Calu3 (cell line): ENCODE data around the gene MYH14. TPM values are rescaled to one million over a fixed set of nuclear protein-coding genes. Genes with fewer than 3 reads are reported as not detected.

ENCODE experiments used
- BruUV-seq: library from RNA; stranded (reverse); fragments of 400-500 nt; replicated peaks from 2 replicates; lab custom pipeline; 2021; lab: Mats Ljungman, UMichigan
- CTCF ChIA-PET: fragments of 300-600 bp; sonication (Branson Sonifier 250); formaldehyde crosslinking; loops from one replicate; lab custom pipeline; 2022; ENCODE audit warnings: antibody characterized with exemption; lab: Charles Lee
- DNase-seq: peaks from one replicate; pipeline ENCODE4 v3.0.0; 2022
- H3K27ac Mint-ChIP-seq: one replicate; pipeline ENCODE4 v1.8.0; 2022; ENCODE audit warnings: mixed read lengths; ENCODE audit not compliant: unreplicated experiment
- H3K27me3 Mint-ChIP-seq: one replicate; pipeline ENCODE4 v1.8.0; 2022; ENCODE audit warnings: mixed read lengths; ENCODE audit not compliant: unreplicated experiment
- H3K36me3 Mint-ChIP-seq: one replicate; pipeline ENCODE4 v1.8.0; 2022; ENCODE audit warnings: mild to moderate bottlenecking, moderate library complexity, mixed read lengths; ENCODE audit not compliant: insufficient read depth, unreplicated experiment
- H3K4me1 Mint-ChIP-seq: one replicate; pipeline ENCODE4 v1.8.0; 2022; ENCODE audit warnings: mild to moderate bottlenecking, low read depth, mixed read lengths; ENCODE audit not compliant: unreplicated experiment
- H3K4me3 Mint-ChIP-seq: one replicate; pipeline ENCODE4 v1.8.0; 2022; ENCODE audit warnings: mild to moderate bottlenecking, low read depth, moderate library complexity, mixed read lengths; ENCODE audit not compliant: unreplicated experiment
- H3K9me3 Mint-ChIP-seq: one replicate; pipeline ENCODE4 v1.8.0; 2022; ENCODE audit warnings: low read depth, mixed read lengths; ENCODE audit not compliant: unreplicated experiment
- intact Hi-C: fragments of 100-400 bp; cut with micrococcal nuclease; formaldehyde crosslinking; loops from one replicate; pipeline ENCODE4 v1.10.0; 2022; ENCODE audit not compliant: unreplicated experiment
- total RNA-seq: library from RNA; stranded (reverse); gene quantifications from 2 replicates; pipeline ENCODE4 v1.2.3, GENCODE V29; 2022
- TF ChIP-seq, protein P1 (sequence below): fragments of 200-600 bp; IDR thresholded peaks from one replicate; pipeline ENCODE4 v1.8.0; 2022; ENCODE audit warnings: antibody characterized with exemption; ENCODE audit not compliant: unreplicated experiment

Gene MYH14
- total RNA-seq, 1 experiment from 2014 or later, result 255 TPM

DNA sequence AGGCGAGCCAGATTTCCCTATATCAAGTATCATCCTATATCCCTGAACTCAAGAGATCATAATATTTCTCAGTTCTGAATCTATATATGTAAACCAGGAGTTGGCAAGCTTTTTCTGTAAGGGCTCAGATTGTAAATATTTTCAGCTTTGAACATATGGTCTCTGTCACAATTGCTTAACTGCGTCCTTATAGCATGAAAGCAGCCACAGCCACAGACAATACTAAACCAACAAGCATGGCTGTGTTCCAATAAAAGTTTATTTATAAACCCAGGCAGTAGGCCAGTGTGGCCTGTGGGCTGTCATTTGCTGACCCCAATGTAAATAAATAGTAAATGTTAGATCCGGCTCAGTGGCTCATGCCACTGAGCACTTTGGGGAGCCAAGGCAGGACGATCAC lies 12.2 kb upstream of the MYH14 start:
- H3K27ac Mint-ChIP-seq, result peak overlapping the region; percentile 98
- TSS peak; percentile 85 for BruUV-seq
- TF ChIP-seq, protein P1, sequence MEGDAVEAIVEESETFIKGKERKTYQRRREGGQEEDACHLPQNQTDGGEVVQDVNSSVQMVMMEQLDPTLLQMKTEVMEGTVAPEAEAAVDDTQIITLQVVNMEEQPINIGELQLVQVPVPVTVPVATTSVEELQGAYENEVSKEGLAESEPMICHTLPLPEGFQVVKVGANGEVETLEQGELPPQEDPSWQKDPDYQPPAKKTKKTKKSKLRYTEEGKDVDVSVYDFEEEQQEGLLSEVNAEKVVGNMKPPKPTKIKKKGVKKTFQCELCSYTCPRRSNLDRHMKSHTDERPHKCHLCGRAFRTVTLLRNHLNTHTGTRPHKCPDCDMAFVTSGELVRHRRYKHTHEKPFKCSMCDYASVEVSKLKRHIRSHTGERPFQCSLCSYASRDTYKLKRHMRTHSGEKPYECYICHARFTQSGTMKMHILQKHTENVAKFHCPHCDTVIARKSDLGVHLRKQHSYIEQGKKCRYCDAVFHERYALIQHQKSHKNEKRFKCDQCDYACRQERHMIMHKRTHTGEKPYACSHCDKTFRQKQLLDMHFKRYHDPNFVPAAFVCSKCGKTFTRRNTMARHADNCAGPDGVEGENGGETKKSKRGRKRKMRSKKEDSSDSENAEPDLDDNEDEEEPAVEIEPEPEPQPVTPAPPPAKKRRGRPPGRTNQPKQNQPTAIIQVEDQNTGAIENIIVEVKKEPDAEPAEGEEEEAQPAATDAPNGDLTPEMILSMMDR, result no peak
- peaks cover 43% of the 10 kb centered on the region for H3K4me1 Mint-ChIP-seq
- DNase-seq, result peak; percentile 52
- H3K9me3 Mint-ChIP-seq, result no peaks in the 10 kb centered on the region
- intact Hi-C loops, result no loop called here
- peaks cover 15% of the 10 kb centered on the region for H3K36me3 Mint-ChIP-seq
- peaks cover 54% of the 10 kb centered on the region for H3K27me3 Mint-ChIP-seq
- peak overlapping the region; percentile 67 for H3K4me3 Mint-ChIP-seq
- CTCF ChIA-PET, result interaction anchor here (0.6 to 1.7 kb wide), 9 partner anchors 12 to 280 kb away, joined by 3 to 6 read pairs (median 3); partner anchors contain the start of gene MYH14

GRCh38 chr19:50192463-50193211 lies 10.8 kb upstream of the MYH14 start:
- CTCF ChIA-PET, result no interaction called here
- intact Hi-C loops, result no loop called here
- Mint-ChIP-seq H3K4me1 (peaks cover 50% of the 10 kb centered on the region), H3K4me3 (no peak overlapping the region), H3K9me3 (peaks cover 5% of the 10 kb centered on the region), H3K27ac (no peak overlapping the region), H3K36me3 (peaks cover 15% of the 10 kb centered on the region), H3K27me3 (peaks cover 69% of the 10 kb centered on the region)
- DNase-seq, result no peak
- no TSS peak for BruUV-seq
- TF ChIP-seq, protein P1, result no peak

- H3K27ac Mint-ChIP-seq, result no peak overlapping the region
- TF ChIP-seq, protein P1, result no peak
- H3K9me3 Mint-ChIP-seq, result peaks cover 5% of the 10 kb centered on the region
- no peak overlapping the region for H3K4me3 Mint-ChIP-seq
- peaks cover 36% of the 10 kb centered on the region for H3K4me1 Mint-ChIP-seq
- CTCF ChIA-PET, result interaction anchor here (0.5 to 0.7 kb wide), 3 partner anchors 41 to 268 kb away, joined by 3 to 5 read pairs (median 4); no protein-coding TSS in a partner anchor
- H3K27me3 Mint-ChIP-seq, result peaks cover 50% of the 10 kb centered on the region
- no TSS peak for BruUV-seq
- peaks cover 13% of the 10 kb centered on the region for H3K36me3 Mint-ChIP-seq
- DNase-seq, result no peak
- intact Hi-C loops, result no loop called here
Observed at GRCh38 chr19:50195224-50195623, 8.2 kb upstream of the MYH14 start.

DNA sequence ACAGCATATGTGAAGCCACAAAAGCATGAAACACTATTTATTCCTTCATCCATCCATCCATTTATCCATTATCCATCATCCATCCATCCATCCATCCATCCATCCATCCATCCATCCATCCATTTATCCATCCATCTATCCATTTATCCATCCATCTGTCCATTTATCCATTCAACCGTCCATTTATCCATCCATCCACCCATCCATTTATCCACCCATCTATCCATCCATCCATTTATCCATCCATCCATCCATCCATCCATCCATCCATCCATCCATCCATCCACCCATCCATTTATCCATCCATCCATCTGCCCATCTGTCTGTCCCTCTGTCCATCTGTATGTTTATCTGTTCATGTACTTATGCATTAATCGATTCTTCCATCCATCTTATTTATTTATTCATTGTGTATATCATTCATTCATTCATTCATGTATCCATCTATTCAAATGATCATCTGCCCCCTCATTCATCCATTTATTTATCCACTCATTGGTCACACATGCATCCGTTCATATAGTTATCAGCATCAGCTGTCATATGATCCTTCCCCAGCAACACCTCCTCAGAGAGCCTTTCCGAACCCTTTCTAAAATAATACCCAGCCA lies 7.0 kb upstream of the MYH14 start:
- Mint-ChIP-seq H3K36me3 (peaks cover 3% of the 10 kb centered on the region), H3K4me3 (no peak overlapping the region), H3K9me3 (peaks cover 5% of the 10 kb centered on the region), H3K27ac (no peak overlapping the region), H3K27me3 (peaks cover 45% of the 10 kb centered on the region), H3K4me1 (peaks cover 24% of the 10 kb centered on the region)
- BruUV-seq, result no TSS peak
- TF ChIP-seq, protein P1, result no peak
- no peak for DNase-seq
- intact Hi-C loops, result no loop called here
- CTCF ChIA-PET, result no interaction called here
